GM12801 (cell line): Measurements from ENCODE around the gene ID1.

Experiments
- CTCF ChIP-seq: IDR thresholded peaks from one replicate; pipeline ENCODE4 v1.5.1; 2011; ENCODE audit warnings: control low read depth; ENCODE audit not compliant: insufficient read length; ENCODE audit errors: extremely low read depth

The ID1 gene

GRCh38 chr20:31570021-31570463 lies 35.0 kb upstream of the ID1 start:
- no peak for TF ChIP-seq CTCF

- no peak for TF ChIP-seq CTCF
Observed at GRCh38 chr20:31570735-31571617, 34.1 kb upstream of the ID1 start.

DNA sequence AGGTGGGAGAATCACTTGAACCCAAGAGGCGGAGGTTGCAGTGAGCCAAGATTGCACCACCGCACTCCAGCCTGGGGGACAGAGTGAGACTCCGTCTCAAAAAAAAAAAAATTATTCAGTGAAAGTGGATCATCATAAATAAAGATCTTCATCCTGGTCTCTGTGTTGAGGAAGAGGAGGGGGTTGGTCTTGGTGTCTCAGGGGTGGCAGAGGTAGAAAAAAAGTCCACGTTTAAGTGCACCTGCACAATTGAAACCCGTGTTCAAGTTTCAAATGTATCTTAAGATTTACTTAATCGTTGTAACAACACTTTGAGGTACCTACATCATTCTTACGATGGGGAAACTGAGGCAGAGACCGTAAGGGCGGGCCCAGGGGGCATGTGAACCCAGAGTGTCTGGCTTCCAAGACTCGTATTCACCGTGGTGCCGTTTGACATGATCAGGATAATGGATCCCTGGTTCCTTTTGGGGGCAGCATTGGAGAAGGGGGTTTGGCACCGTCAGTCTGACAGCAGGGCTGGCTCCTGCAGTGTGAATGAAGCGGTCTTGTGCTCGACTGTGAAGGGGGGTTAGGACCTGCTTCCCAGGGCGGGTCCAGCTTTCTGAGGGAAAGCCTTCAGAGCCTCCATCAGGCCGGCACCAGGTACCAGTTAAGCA lies 32.9 kb upstream of the ID1 start:
- TF ChIP-seq CTCF = no peak

- no peak for TF ChIP-seq CTCF
Observed at GRCh38 chr20:31572701-31573554, 32.2 kb upstream of the ID1 start.

- no peak for TF ChIP-seq CTCF
Observed at GRCh38 chr20:31573555-31574321, 31.4 kb upstream of the ID1 start.

- no peak for TF ChIP-seq CTCF
Observed at GRCh38 chr20:31576751-31577150, 28.3 kb upstream of the ID1 start.

DNA sequence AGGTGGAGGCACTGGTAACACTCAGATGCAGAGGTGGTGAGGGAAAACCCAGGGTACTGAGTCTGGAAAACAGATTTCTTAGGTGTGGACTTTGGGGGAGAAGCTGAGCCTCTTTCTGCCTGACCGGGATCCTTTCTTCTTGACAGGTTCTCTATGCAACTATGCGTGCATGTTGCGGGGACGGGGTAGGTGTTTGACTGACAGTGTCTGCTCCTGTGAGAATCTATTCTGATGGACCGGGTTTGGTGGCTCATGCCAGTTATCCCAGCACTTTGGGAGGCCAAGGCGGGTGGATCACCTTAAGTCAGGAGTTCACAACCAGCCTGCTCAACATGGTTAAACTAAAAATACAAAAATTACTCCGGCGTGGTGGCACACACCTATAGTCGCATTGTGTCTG lies 27.9 kb upstream of the ID1 start:
- no peak for TF ChIP-seq CTCF
